Loucy (cell line): Measurements from ENCODE around the gene MCC.

Source experiments
- H2AFZ ChIP-seq: fragments of 200-600 bp; sonication (generic); 2 replicates; pipeline ENCODE4 v1.6.0; 2016; ENCODE audit warnings: antibody characterized with exemption, mild to moderate bottlenecking, low read length, moderate library complexity
- H3F3A ChIP-seq: fragments of 200-600 bp; 2 replicates; pipeline ENCODE4 v1.6.0; 2016; ENCODE audit warnings: antibody characterized with exemption, low read depth, mild to moderate bottlenecking
- H3K27me3 ChIP-seq: fragments of 200-600 bp; sonication (generic); 2 replicates; pipeline ENCODE4 v1.6.1; 2014; ENCODE audit warnings: low read length, mild to moderate bottlenecking; ENCODE audit not compliant: insufficient read depth, poor library complexity, severe bottlenecking
- H3K36me3 ChIP-seq: fragments of 200-600 bp; sonication (generic); 2 replicates; pipeline ENCODE4 v1.6.1; 2016; ENCODE audit warnings: low read length; ENCODE audit not compliant: insufficient read depth
- H3K4me1 ChIP-seq: fragments of 200-600 bp; sonication (generic); 2 replicates; pipeline ENCODE4 v1.5.1; 2014; ENCODE audit warnings: low read length, mild to moderate bottlenecking; ENCODE audit not compliant: insufficient read depth, poor library complexity, severe bottlenecking
- H3K4me2 ChIP-seq: fragments of 200-600 bp; sonication (generic); 2 replicates; pipeline ENCODE4 v1.6.0; 2014; ENCODE audit warnings: antibody characterized with exemption, low read length, low read depth, mild to moderate bottlenecking; ENCODE audit not compliant: poor library complexity, severe bottlenecking
- H3K4me3 ChIP-seq: fragments of 200-600 bp; sonication (generic); 2 replicates; pipeline ENCODE4 v1.5.1; 2014; ENCODE audit warnings: low read length, mild to moderate bottlenecking, mixed read lengths; ENCODE audit not compliant: poor library complexity, severe bottlenecking
- H3K79me2 ChIP-seq: fragments of 200-600 bp; sonication (generic); 2 replicates; pipeline ENCODE4 v1.6.1; 2014; ENCODE audit warnings: low read length; ENCODE audit not compliant: insufficient read depth
- H3K9ac ChIP-seq: fragments of 200-600 bp; sonication (generic); 2 replicates; pipeline ENCODE4 v1.6.0; 2014; ENCODE audit warnings: mild to moderate bottlenecking, low read depth, low read length, moderate library complexity; ENCODE audit not compliant: poor library complexity, severe bottlenecking
- H3K9me2 ChIP-seq: fragments of 200-600 bp; sonication (generic); replicated peaks from 2 replicates; pipeline ENCODE4 v1.6.1; 2016; ENCODE audit warnings: low read depth, low read length, mixed read lengths
- H3K9me3 ChIP-seq: fragments of 200-600 bp; sonication (generic); 2 replicates; pipeline ENCODE4 v1.6.1; 2014; ENCODE audit warnings: mild to moderate bottlenecking, antibody characterized with exemption, low read length, low read depth; ENCODE audit not compliant: insufficient read depth
- H4K20me1 ChIP-seq: fragments of 200-600 bp; sonication (generic); 2 replicates; pipeline ENCODE4 v1.6.0; 2014; ENCODE audit warnings: antibody characterized with exemption, low read length, mild to moderate bottlenecking; ENCODE audit not compliant: insufficient read depth, poor library complexity, severe bottlenecking
- CTCF ChIP-seq: fragments of 200-600 bp; sonication (generic); conservative IDR thresholded peaks from 2 replicates; pipeline ENCODE4 v1.5.1; 2014; ENCODE audit warnings: mild to moderate bottlenecking, antibody characterized with exemption, low read length
- EZH2phosphoT487 ChIP-seq: fragments of 200-600 bp; IDR thresholded peaks from 2 replicates; pipeline ENCODE4 v1.6.1; 2018; ENCODE audit warnings: antibody characterized with exemption, mild to moderate bottlenecking, moderate library complexity, borderline replicate concordance

MCC gene

DNA sequence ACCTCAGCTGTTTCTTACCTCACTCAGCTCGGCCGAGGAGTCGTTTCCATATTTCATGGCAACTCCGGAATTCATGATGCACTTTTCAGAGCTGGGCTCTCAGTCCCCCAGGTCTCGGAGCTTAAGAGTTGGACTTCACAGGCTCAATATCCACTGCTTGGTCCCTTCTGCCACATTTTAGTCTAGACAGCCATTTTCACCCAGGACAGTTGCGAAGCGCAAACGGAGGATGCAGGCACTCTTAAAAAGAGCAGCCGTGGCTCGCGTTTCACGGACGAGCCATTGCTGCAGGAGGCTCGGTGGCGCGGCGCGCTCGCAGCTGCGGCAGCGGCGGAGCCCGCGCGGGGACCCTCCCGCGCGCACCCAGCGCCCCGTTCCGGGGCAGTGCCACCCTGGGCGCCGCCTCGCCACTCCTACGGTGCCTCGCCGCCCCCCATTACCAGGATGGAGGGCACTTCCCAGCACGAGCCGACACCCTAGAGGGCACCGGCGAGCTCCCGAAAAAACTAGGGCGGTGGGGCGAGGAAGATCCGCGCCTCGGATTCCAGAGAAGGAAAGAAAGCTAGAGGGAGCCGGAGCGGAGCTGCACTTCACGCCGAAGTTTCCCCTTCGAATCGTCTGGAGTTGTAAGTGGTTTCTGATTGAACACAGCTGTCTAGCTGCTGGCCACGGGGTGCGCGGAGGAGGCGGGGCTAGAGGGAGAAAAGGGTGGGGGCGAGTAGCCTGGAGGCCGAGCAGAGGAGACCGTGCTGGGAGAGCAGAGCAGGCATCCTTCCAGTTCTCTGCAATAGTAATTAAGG lies 193.7 kb downstream of the MCC start:
- H3K4me2 ChIP-seq, result peak overlapping the region; percentile 92
- peaks cover 24% of the 10 kb centered on the region for H3K4me1 ChIP-seq
- TF ChIP-seq CTCF (no peak), EZH2phosphoT487 (no peak)
- H4K20me1 ChIP-seq, result no peaks in the 10 kb centered on the region
- H3K9me2 ChIP-seq, result no peaks in the 10 kb centered on the region
- peak overlapping the region; percentile 85 for H3K9ac ChIP-seq
- no peaks in the 10 kb centered on the region for H3F3A ChIP-seq
- no peaks in the 10 kb centered on the region for H3K36me3 ChIP-seq
- peaks cover 15% of the 10 kb centered on the region for H3K79me2 ChIP-seq
- no peaks in the 10 kb centered on the region for H3K9me3 ChIP-seq
- peak overlapping the region; percentile 89 for H3K4me3 ChIP-seq
- H2AFZ ChIP-seq, result peak overlapping the region; percentile 88
- no peaks in the 10 kb centered on the region for H3K27me3 ChIP-seq

- H4K20me1 ChIP-seq, result no peaks in the 10 kb centered on the region
- peak overlapping the region; percentile 88 for H2AFZ ChIP-seq
- no peak for TF ChIP-seq CTCF
- H3K79me2 ChIP-seq, result peaks cover 15% of the 10 kb centered on the region
- peak overlapping the region; percentile 85 for H3K9ac ChIP-seq
- H3K4me3 ChIP-seq, result peak overlapping the region; percentile 89
- no peaks in the 10 kb centered on the region for H3F3A ChIP-seq
- H3K27me3 ChIP-seq, result no peaks in the 10 kb centered on the region
- peaks cover 24% of the 10 kb centered on the region for H3K4me1 ChIP-seq
- no peaks in the 10 kb centered on the region for H3K36me3 ChIP-seq
- H3K4me2 ChIP-seq, result peak overlapping the region; percentile 92
- no peaks in the 10 kb centered on the region for H3K9me3 ChIP-seq
- H3K9me2 ChIP-seq, result no peaks in the 10 kb centered on the region
These were observed 194.3 kb downstream of the MCC start for GRCh38 chr5:113293975-113294310.

- Histone ChIP-seq H3K4me1 (peaks cover 24% of the 10 kb centered on the region), H3K9me2 (no peaks in the 10 kb centered on the region), H3F3A (no peaks in the 10 kb centered on the region), H4K20me1 (no peaks in the 10 kb centered on the region), H3K4me3 (peak overlapping the region; percentile 89), H3K27me3 (no peaks in the 10 kb centered on the region), H3K79me2 (peaks cover 15% of the 10 kb centered on the region), H3K9me3 (no peaks in the 10 kb centered on the region), H2AFZ (peak overlapping the region; percentile 88), H3K9ac (peak overlapping the region; percentile 85), H3K4me2 (peak overlapping the region; percentile 92), H3K36me3 (no peaks in the 10 kb centered on the region)
- TF ChIP-seq EZH2phosphoT487, result no peak
- TF ChIP-seq CTCF, result no peak
These were observed 194.9 kb downstream of the MCC start for GRCh38 chr5:113293068-113293974.
